Measurements from ENCODE around the gene RHOC. TPM values are rescaled to one million over a fixed set of nuclear protein-coding genes. Genes with fewer than 3 reads are reported as not detected.
"Not testable (repeated sequence)": the region's sequence is repeated elsewhere in the genome, so short reads cannot be mapped to it uniquely, and the experiment has no call there.

Gene RHOC
- total and polyA plus RNA-seq, 4 donors = 50.4 to 102 (median 68.8) TPM

- Histone ChIP-seq H3K4me3 (ENCODE audit: low read depth in 1 of 3, low read length in 3 of 3) (no peak overlapping the region), H3K27me3 (ENCODE audit: control insufficient read depth in 4 of 4, insufficient read depth in 4 of 4, low read length in 3 of 4) (no peaks in the 10 kb centered on the region), H3K9me3 (ENCODE audit: control insufficient read depth in 4 of 4, low read length in 3 of 4) (no peaks in the 10 kb centered on the region), H3K27ac (ENCODE audit: low read depth in 1 of 2, low read length in 2 of 2) (no peak overlapping the region), H3K36me3 (ENCODE audit: control insufficient read depth in 4 of 4, insufficient read depth in 3 of 4, low read depth in 1 of 4, low read length in 3 of 4) (no peaks in the 10 kb centered on the region), H3K4me1 (ENCODE audit: control insufficient read depth in 4 of 4, insufficient read depth in 4 of 4, low read length in 3 of 4) (no peaks in the 10 kb centered on the region), H3K9ac (ENCODE audit: low read depth in 1 of 2, low read length in 2 of 2) (no peak overlapping the region)
- DNase-seq (ENCODE audit: low spot score) = no peak
- TF ChIP-seq MAX (IDR thresholded peaks at IDR 0.05) (no peak), YY1 (IDR thresholded peaks at IDR 0.05) (no peak), HNF4A (conservative IDR thresholded peaks at IDR 0.05) (no peak), FOXA1 (IDR thresholded peaks at IDR 0.05) (no peak), REST (IDR thresholded peaks at IDR 0.05) (no peak), ZBTB33 (IDR thresholded peaks at IDR 0.05) (no peak), RAD21 (IDR thresholded peaks at IDR 0.05) (no peak), JUND (IDR thresholded peaks at IDR 0.05) (no peak), HNF4G (IDR thresholded peaks at IDR 0.05) (no peak), RXRA (IDR thresholded peaks at IDR 0.05) (no peak), FOXA2 (IDR thresholded peaks at IDR 0.05) (no peak), GABPA (IDR thresholded peaks at IDR 0.05 in 1 of 2, conservative IDR thresholded peaks at IDR 0.05 in 1 of 2) (no peak)
- TF ChIP-seq, protein P1, sequence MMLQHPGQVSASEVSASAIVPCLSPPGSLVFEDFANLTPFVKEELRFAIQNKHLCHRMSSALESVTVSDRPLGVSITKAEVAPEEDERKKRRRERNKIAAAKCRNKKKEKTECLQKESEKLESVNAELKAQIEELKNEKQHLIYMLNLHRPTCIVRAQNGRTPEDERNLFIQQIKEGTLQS (IDR thresholded peaks at IDR 0.05) = no peak
- 59% methylated on average over 2 of the region's 2 CpGs for WGBS
Observed at GRCh38 chr1:112727716-112728115, 20.8 kb upstream of the RHOC start.

- WGBS = 91% methylated on average over 2 of the region's 4 CpGs
- not testable (repeated sequence) for DNase-seq (ENCODE audit: low spot score); H3K9me3 ChIP-seq (ENCODE audit: control insufficient read depth in 4 of 4, low read length in 3 of 4); H3K9ac ChIP-seq (ENCODE audit: low read depth in 1 of 2, low read length in 2 of 2); H3K27me3 ChIP-seq (ENCODE audit: control insufficient read depth in 4 of 4, insufficient read depth in 4 of 4, low read length in 3 of 4); H3K27ac ChIP-seq (ENCODE audit: low read depth in 1 of 2, low read length in 2 of 2); H3K36me3 ChIP-seq (ENCODE audit: control insufficient read depth in 4 of 4, insufficient read depth in 3 of 4, low read depth in 1 of 4, low read length in 3 of 4); H3K4me3 ChIP-seq (ENCODE audit: low read depth in 1 of 3, low read length in 3 of 3); H3K4me1 ChIP-seq (ENCODE audit: control insufficient read depth in 4 of 4, insufficient read depth in 4 of 4, low read length in 3 of 4)
Observed at GRCh38 chr1:112724240-112724639, 17.3 kb upstream of the RHOC start.

- H3K4me1 ChIP-seq (ENCODE audit: control insufficient read depth in 4 of 4, insufficient read depth in 4 of 4, low read length in 3 of 4) = peaks cover 0 to 7% (median 2%) of the 10 kb centered on the region in 4 donors
- peaks cover 0 to 3% (median 0%) of the 10 kb centered on the region in 4 donors for H3K27me3 ChIP-seq (ENCODE audit: control insufficient read depth in 4 of 4, insufficient read depth in 4 of 4, low read length in 3 of 4)
- DNase-seq (ENCODE audit: low spot score) = no peak
- no peak overlapping the region for H3K9ac ChIP-seq (ENCODE audit: low read depth in 1 of 2, low read length in 2 of 2)
- H3K4me3 ChIP-seq (ENCODE audit: low read depth in 1 of 3, low read length in 3 of 3) = no peak overlapping the region
- 84% methylated on average over 8 of the region's 8 CpGs for WGBS
- no peaks in the 10 kb centered on the region for H3K36me3 ChIP-seq (ENCODE audit: control insufficient read depth in 4 of 4, insufficient read depth in 3 of 4, low read depth in 1 of 4, low read length in 3 of 4)
- H3K27ac ChIP-seq (ENCODE audit: low read depth in 1 of 2, low read length in 2 of 2) = no peak overlapping the region
- no peaks in the 10 kb centered on the region for H3K9me3 ChIP-seq (ENCODE audit: control insufficient read depth in 4 of 4, low read length in 3 of 4)
- TF ChIP-seq RXRA (IDR thresholded peaks at IDR 0.05) = no peak
- no peak for TF ChIP-seq RAD21 (IDR thresholded peaks at IDR 0.05)
- no peak for TF ChIP-seq NR2F2 (IDR thresholded peaks at IDR 0.05)
- TF ChIP-seq YY1 (IDR thresholded peaks at IDR 0.05) = no peak
- no peak for TF ChIP-seq REST (IDR thresholded peaks at IDR 0.05)
- TF ChIP-seq SP1 (IDR thresholded peaks at IDR 0.05) = no peak
- TF ChIP-seq FOXA2 (IDR thresholded peaks at IDR 0.05) = no peak
- no peak for TF ChIP-seq JUND (IDR thresholded peaks at IDR 0.05)
- TF ChIP-seq TAF1 (conservative IDR thresholded peaks at IDR 0.05) = no peak
- TF ChIP-seq, protein P1 (IDR thresholded peaks at IDR 0.05) = no peak
- TF ChIP-seq, protein P2, sequence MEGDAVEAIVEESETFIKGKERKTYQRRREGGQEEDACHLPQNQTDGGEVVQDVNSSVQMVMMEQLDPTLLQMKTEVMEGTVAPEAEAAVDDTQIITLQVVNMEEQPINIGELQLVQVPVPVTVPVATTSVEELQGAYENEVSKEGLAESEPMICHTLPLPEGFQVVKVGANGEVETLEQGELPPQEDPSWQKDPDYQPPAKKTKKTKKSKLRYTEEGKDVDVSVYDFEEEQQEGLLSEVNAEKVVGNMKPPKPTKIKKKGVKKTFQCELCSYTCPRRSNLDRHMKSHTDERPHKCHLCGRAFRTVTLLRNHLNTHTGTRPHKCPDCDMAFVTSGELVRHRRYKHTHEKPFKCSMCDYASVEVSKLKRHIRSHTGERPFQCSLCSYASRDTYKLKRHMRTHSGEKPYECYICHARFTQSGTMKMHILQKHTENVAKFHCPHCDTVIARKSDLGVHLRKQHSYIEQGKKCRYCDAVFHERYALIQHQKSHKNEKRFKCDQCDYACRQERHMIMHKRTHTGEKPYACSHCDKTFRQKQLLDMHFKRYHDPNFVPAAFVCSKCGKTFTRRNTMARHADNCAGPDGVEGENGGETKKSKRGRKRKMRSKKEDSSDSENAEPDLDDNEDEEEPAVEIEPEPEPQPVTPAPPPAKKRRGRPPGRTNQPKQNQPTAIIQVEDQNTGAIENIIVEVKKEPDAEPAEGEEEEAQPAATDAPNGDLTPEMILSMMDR (IDR thresholded peaks at IDR 0.05; ENCODE audit: low read depth, low read length, missing input control) = no peak
- TF ChIP-seq FOXA1 (IDR thresholded peaks at IDR 0.05) = no peak
Observed at GRCh38 chr1:112723511-112723839, 16.5 kb upstream of the RHOC start.

All from liver (tissue), 9 donors.